GM19193 (cell line): ENCODE data around the gene ANTXR1.

Experiments used
- POLR2A ChIP-seq: IDR thresholded peaks from 4 replicates; pipeline ENCODE4 v1.6.1; 2011; ENCODE audit not compliant: insufficient read depth, insufficient read length; ENCODE audit errors: extremely low read depth

ANTXR1 gene

GRCh38 chr2:69013142-69013839, at the start of gene ANTXR1:
ANTXR1 (plus strand) TSS chr2:69013179; CDS start chr2:69013500, 321 bp downstream.
- TF ChIP-seq POLR2A = no peak

- no peak for TF ChIP-seq POLR2A
Measured at GRCh38 chr2:68964282-68964681, 48.7 kb upstream of the ANTXR1 start.

DNA sequence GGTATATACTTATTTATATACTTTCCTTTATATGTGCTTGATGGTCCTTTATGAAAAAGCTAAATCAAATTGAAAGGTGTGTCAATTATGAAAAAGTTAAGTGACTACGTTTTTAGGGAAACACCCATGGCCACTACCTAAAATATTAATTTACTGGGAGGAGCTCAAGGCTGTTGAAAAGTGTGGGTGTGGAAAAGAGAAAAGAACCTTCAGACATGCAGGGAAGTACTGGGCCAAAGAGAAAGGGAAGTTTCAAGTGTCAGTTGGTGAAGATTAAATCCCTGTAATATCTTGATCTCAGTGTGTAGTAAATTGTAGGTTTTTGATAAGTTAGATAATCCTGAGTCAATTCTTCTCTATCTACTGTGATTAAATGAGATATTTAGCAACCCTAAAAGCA, 44.8 kb upstream of the ANTXR1 start:
- TF ChIP-seq POLR2A = no peak

DNA sequence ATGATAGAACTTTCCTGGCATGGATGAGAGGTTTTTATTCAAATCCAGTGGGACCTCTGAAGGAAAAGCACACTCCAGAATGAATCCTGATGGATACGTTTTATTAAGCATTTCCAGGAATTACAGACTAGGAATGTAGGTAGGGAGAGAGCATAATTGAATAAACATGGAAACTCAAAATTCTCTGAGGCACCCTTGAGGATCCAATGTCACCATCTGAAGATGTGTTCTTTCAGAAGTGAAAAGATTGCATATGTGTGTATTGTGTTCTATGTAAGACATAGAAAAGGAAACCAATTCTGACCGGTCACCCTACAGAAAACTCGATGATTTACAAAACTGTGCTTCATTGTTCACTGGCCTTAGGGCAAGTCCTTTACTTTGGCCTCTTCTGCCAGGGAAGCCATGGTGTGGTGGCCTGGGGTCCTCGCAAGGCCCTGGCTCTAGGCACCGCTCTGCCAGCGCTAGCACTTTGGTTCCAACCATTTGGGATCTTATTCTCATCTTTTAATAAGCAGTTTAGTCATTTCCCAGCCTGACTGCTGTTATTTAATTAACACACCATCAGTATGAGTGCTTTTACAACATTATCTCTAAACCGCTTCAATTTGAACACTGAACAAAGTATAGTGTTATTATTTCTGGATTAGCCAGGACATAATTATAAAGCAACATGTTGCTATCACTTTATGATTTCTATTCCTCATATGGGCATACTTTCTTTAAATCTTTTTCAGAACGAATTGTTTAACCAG, 43.1 kb upstream of the ANTXR1 start:
- no peak for TF ChIP-seq POLR2A

DNA sequence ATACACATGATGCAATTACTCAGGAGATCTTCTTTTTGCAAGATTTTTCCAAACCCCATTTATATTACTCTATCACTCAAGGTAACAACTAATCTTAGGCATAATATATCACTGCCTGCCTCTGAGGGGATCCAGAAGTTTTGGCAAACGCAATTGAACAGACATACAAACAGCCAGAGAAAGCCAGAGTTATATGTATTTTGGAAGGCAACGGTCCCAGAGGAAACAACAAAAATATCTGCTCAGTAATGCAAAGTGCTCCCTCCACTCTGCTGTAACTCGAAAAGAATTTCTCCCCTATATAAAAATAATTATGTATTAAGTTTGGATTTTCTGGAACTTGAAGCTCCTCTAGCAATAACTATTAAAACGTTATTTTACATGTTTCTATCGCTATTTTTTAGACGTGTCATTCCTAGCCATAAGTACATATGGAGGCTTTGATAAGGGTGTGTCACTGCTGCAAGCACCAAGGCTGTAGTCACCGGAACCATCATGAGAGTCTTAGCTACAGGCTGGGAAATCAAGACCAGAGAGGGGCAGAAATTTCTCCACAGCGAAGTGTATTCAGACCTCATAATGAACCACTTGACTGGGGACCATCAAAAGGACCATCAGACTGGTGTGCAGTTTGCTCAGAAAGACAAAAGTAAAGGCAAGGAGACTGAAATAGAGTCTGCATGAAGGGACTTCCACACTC, 42.3 kb upstream of the ANTXR1 start:
- TF ChIP-seq POLR2A = no peak

DNA sequence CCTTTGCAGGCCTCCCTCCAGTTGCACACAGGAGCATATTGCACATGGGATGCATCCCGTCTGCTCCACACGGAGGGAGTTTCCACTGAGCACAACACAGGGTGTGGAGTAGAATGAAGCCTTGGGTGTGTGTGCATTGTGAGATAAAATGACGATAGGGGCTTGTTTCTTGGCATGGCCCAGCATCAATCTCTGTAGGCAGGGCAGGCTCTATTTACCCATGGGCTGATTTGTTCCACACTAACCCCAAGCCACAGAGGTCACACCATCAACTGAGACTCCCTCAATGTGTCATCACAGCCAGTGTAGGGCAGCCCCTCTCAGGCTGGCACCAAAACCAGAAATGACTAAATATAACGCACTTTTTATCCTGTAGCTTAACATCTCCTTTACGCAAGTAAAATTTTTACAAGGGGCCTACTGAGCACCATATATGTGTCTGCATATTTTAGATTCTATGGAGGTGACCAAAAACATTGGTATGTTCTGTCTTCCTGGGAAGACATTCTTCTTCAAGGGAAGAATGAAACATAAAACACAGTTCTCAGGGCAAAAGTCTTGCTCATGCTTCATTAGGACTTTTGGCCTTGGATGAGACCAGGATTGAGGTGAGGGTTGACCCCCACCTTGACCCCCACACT, 41.3 kb upstream of the ANTXR1 start:
- TF ChIP-seq POLR2A = no peak

GRCh38 chr2:68974251-68974650, 38.7 kb upstream of the ANTXR1 start, which contains the start of gene GKN1:
GKN1 (plus strand) TSS chr2:68974636; CDS start chr2:68974678, 42 bp downstream.
- TF ChIP-seq POLR2A = no peak

DNA sequence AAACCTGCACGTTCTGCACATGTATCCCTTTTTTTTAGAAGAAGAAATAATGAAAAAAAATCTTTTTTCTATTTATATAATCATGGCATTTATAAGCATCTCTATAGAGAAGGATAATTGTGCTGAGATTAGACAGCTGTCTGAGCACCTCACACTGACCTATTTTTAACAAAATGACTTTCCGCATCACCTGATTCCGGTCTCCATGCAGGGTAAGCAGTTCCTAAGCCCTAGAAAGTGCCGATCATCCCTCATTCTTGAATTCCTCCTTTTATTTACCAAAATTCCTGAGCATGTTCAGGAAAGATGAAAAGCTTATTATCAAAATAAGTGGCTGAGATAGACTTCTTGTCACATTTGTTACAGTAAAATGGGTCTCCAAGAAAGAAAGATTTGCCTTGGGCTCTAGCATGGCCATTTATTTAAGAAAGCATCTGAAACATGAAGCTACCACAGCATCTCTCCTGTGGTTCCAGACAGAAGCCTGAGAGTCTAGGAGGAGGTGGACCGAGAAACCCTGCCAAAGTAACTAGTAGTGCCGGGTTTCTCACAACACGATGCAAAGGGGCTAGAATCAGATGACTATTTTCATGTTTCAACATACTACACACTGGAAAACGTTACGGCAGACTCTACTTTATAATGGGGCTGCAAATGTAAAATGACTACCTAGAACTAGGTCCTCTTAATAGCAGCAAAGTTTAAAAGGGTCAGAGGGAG, 37.9 kb upstream of the ANTXR1 start:
- TF ChIP-seq POLR2A = no peak

DNA sequence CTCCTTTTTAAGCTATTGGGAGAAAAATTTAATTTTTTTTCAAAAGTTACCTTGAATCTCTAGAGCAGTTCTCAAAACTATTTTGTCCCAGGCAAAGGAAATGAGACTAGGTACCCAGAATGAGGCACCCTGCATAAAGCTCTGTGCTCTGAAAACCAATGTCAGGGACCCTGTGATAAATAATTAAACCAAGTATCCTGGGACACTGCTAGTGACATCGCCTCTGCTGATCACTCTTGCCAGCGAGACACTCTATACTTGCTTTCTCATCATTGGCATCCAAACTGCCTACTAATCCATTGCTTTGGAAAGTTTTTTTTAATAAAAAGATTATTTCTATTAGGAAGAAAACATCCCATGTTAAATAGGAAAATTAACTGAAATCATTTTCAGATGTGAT, 37.1 kb upstream of the ANTXR1 start:
- no peak for TF ChIP-seq POLR2A

GRCh38 chr2:68977453-68977852, 35.5 kb upstream of the ANTXR1 start:
- TF ChIP-seq POLR2A = no peak

DNA sequence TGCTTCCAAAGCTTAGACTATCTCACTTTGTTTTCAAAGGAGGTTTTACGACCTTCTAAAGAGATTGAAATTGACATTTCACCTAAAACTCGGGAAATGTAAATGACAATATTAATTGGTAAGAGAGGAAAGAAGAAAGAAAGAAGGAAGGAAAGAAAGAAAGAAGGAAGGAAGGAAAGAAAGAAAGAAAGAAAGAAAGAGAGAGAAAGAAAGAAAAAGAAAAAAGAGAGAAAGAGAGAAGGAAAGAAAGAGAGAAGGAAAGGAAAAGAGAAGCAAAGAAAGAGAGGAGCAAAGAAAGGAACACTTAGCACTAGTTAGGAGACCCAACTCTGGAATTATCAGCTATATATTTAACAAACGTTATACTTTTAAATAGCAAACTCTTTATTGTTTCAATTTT, 34.9 kb upstream of the ANTXR1 start:
- TF ChIP-seq POLR2A = no peak

DNA sequence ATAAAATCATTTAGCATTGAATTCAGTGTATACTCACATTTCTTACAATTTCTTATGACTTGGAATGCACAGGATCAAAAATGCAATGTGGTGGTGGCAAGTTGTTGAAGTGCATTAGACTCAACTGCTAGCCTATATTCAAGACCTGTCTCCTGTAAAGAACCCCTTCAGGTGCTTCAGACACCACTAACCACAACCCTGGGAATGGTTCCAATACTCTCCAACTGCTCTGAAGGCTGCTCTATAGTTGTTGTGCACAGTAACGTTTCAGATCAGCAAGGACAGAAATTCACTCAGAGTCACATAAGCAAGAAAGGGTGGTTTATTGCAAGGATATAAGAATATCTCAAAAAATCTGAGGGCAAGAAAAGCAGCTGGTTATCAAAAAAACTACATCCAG, 32.0 kb upstream of the ANTXR1 start:
- no peak for TF ChIP-seq POLR2A

GRCh38 chr2:68987021-68987503, 25.9 kb upstream of the ANTXR1 start:
- no peak for TF ChIP-seq POLR2A

DNA sequence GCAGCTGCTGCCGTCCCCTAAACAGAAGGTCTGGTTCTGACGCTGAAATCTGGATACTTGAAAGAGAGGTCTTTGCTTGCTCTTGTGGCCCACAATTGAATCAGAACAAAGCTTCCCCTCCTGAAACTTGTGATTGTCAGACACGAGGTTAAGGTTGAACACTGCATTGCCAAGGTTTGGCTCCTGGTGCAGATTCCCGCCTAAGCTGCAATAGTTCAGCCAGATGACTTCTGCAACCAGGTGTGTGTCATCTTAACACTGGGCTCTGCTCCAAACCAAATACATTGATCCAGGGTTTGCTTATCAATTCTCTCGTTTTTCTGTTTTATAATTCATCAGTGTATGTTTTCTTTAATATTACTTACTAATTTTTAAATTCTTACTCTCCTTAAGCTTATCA, 23.9 kb upstream of the ANTXR1 start:
- no peak for TF ChIP-seq POLR2A
